Measurements from ENCODE around the gene ABCA6.

The ABCA6 gene

DNA sequence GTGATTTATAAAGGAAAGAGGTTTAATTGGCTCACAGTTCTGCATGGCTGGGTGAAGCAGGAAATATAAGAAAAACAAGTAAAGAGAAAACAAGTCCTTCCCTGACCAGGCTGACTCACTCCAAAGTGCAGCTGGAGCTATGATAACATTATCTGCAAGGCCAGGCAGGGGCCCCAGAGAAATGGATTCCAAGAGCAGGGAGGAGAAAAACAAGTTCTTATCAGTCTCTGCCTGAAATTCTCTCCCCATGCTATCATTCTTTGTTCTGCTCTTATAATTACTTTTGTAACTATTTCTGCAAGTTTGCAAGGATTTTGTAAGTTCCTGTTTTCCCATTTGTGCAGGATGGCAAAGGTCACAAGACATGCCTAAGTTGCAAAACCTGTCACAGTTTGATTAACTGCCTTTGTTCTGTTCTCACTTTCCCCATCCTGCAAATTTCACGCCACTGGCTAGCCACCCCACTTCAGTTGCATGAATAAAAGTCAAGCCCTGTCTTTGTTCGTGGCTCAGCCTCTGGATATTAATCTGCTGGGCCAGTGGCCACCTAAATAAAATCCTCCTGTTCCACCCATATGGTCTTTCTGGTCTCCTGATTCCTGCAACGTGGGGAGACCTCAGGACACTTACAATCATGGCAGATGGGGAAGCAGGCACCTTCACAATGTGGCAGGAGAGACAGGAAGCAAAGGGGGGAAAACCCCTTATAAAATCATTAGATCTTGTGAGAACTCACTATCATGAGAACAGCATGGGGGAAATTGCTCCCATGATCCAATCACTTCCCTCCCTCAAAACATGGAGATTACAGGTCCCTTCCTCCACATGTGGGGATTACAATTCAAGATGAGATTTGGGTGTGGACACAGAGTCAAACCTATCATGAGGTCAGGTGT lies 94.1 kb downstream of the ABCA6 start:
- Histone ChIP-seq H3F3A (ENCODE audit: control insufficient read depth, insufficient read depth) (no peaks in the 10 kb centered on the region), H3K27ac (ENCODE audit: low read depth, low read length) (no peak overlapping the region), H3K4me2 (ENCODE audit: low read length) (no peak overlapping the region), H3K36me3 (ENCODE audit: control insufficient read depth, low read length) (no peaks in the 10 kb centered on the region), H3K9me2 (replicated peaks; ENCODE audit: control insufficient read depth, low read length) (no peaks in the 10 kb centered on the region), H3K79me2 (ENCODE audit: control insufficient read depth, low read length) (no peaks in the 10 kb centered on the region), H3K4me3 (ENCODE audit: low read length) (no peak overlapping the region), H3K9me3 (ENCODE audit: control insufficient read depth, insufficient read depth, low read length) (no peaks in the 10 kb centered on the region), H3K27me3 (ENCODE audit: control insufficient read depth, low read length) (no peaks in the 10 kb centered on the region), H4K20me1 (ENCODE audit: control insufficient read depth, insufficient read depth, low read depth, low read length) (no peaks in the 10 kb centered on the region), H3K4me1 (ENCODE audit: control insufficient read depth, low read length) (no peaks in the 10 kb centered on the region)
- no peak for TF ChIP-seq EZH2phosphoT487 (IDR thresholded peaks at IDR 0.05; ENCODE audit: borderline replicate concordance, low read length)
- TF ChIP-seq, protein P1, sequence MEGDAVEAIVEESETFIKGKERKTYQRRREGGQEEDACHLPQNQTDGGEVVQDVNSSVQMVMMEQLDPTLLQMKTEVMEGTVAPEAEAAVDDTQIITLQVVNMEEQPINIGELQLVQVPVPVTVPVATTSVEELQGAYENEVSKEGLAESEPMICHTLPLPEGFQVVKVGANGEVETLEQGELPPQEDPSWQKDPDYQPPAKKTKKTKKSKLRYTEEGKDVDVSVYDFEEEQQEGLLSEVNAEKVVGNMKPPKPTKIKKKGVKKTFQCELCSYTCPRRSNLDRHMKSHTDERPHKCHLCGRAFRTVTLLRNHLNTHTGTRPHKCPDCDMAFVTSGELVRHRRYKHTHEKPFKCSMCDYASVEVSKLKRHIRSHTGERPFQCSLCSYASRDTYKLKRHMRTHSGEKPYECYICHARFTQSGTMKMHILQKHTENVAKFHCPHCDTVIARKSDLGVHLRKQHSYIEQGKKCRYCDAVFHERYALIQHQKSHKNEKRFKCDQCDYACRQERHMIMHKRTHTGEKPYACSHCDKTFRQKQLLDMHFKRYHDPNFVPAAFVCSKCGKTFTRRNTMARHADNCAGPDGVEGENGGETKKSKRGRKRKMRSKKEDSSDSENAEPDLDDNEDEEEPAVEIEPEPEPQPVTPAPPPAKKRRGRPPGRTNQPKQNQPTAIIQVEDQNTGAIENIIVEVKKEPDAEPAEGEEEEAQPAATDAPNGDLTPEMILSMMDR (IDR thresholded peaks at IDR 0.05; ENCODE audit: low read depth, low read length, poor library complexity, severe bottlenecking), result no peak

- Histone ChIP-seq H3F3A (ENCODE audit: control insufficient read depth, insufficient read depth) (no peaks in the 10 kb centered on the region), H3K9me3 (ENCODE audit: control insufficient read depth, insufficient read depth, low read length) (no peaks in the 10 kb centered on the region), H3K27ac (ENCODE audit: low read depth, low read length) (no peak overlapping the region), H3K4me2 (ENCODE audit: low read length) (no peak overlapping the region), H3K36me3 (ENCODE audit: control insufficient read depth, low read length) (no peaks in the 10 kb centered on the region), H3K79me2 (ENCODE audit: control insufficient read depth, low read length) (no peaks in the 10 kb centered on the region), H3K4me1 (ENCODE audit: control insufficient read depth, low read length) (no peaks in the 10 kb centered on the region), H3K4me3 (ENCODE audit: low read length) (no peak overlapping the region), H4K20me1 (ENCODE audit: control insufficient read depth, insufficient read depth, low read depth, low read length) (no peaks in the 10 kb centered on the region), H3K9me2 (replicated peaks; ENCODE audit: control insufficient read depth, low read length) (no peaks in the 10 kb centered on the region), H3K27me3 (ENCODE audit: control insufficient read depth, low read length) (no peaks in the 10 kb centered on the region)
- no peak for TF ChIP-seq EZH2phosphoT487 (IDR thresholded peaks at IDR 0.05; ENCODE audit: borderline replicate concordance, low read length)
- TF ChIP-seq, protein P1 (IDR thresholded peaks at IDR 0.05; ENCODE audit: low read depth, low read length, poor library complexity, severe bottlenecking), result no peak
Observed at GRCh38 chr17:69046121-69046807, 95.4 kb downstream of the ABCA6 start.

DNA sequence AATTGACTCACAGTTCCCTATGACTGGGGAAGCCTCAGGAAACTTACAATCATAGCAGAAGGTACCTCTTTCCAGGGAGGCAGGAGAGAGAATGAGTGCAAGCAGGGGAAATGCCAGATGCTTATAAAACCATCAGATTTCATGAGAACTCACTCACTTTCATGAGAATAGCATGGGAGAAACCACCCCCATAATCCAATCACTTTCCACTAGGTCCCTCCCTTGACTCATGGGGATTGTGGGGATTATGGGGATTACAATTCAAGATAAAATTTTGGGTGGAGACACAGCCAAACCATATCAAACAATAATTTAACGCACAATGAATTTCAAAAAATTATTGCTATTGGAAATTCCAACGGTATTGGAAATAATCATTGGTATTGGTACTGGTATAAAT lies 96.0 kb downstream of the ABCA6 start:
- no peaks in the 10 kb centered on the region for H3K9me2 ChIP-seq (replicated peaks; ENCODE audit: control insufficient read depth, low read length)
- TF ChIP-seq, protein P1 (IDR thresholded peaks at IDR 0.05; ENCODE audit: low read depth, low read length, poor library complexity, severe bottlenecking), result no peak
- no peak for TF ChIP-seq EZH2phosphoT487 (IDR thresholded peaks at IDR 0.05; ENCODE audit: borderline replicate concordance, low read length)
- no peaks in the 10 kb centered on the region for H3K4me1 ChIP-seq (ENCODE audit: control insufficient read depth, low read length)
- H3K9me3 ChIP-seq (ENCODE audit: control insufficient read depth, insufficient read depth, low read length), result no peaks in the 10 kb centered on the region
- H3K27ac ChIP-seq (ENCODE audit: low read depth, low read length), result no peak overlapping the region
- H3K27me3 ChIP-seq (ENCODE audit: control insufficient read depth, low read length), result no peaks in the 10 kb centered on the region
- no peaks in the 10 kb centered on the region for H3K36me3 ChIP-seq (ENCODE audit: control insufficient read depth, low read length)
- no peak overlapping the region for H3K4me2 ChIP-seq (ENCODE audit: low read length)
- H3K79me2 ChIP-seq (ENCODE audit: control insufficient read depth, low read length), result no peaks in the 10 kb centered on the region
- no peak overlapping the region for H3K4me3 ChIP-seq (ENCODE audit: low read length)
- no peaks in the 10 kb centered on the region for H3F3A ChIP-seq (ENCODE audit: control insufficient read depth, insufficient read depth)
- no peaks in the 10 kb centered on the region for H4K20me1 ChIP-seq (ENCODE audit: control insufficient read depth, insufficient read depth, low read depth, low read length)
